Measurements from ENCODE around the gene DNAJC5G.
A peak's percentile ranks its signal among the peaks of the same experiment; 100 is the strongest.

DNAJC5G gene

DNA sequence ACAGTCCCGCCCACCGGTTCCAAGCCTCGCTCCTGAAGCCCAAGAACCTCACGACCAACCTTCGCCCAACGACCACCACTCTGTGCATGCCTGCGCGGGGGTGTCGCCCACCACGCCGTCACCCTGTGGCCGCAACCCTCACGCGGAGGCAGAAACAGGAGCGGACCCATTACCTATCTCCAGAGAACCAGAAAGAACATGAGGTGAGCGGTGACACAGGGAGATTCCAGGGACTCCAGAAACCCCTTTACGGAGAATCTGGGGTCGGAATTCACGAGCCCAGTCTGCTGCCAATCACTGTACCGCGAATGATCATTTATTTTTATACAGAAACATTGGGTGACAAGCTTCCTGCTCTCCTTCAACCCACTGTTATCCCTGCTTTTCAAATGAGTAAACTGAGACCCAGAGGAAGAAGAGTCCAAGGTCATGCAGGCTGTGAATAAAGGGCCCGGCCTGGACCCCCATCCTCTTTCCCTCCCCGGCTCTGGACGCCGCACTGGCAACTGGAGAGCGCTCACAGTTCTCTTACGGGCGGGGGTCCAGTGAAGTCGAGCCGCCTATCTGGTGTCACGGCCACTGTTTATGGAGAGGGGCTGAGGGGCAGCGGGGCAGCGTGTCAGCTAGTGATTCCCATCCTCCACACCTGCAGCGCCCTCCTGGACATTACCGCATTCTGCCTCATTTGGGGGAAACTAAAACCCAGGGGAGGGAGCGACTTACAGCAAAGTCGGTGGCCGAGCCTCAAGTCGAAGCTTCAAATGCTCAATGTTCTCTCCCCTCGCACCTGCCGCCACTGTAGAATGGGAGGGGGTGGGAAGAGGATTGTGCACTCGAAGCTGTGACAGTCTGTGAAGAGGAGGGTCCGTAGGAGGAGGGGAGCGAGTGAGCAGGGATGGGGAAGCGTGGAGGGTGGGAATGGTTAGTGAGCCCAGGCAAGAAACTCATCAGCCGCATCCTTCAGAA lies 11.7 kb upstream of the DNAJC5G start:
- H2BK15ac ChIP-seq (ENCODE audit: low read length): no peak overlapping the region
- no peaks in the 10 kb centered on the region for H3K79me1 ChIP-seq (ENCODE audit: low read depth, low read length)
- H2AK5ac ChIP-seq (ENCODE audit: low read depth, low read length): peak overlapping the region; percentile 61
- H3K18ac ChIP-seq (ENCODE audit: low read length): peak overlapping the region; percentile 87
- WGBS, 2 donors (ENCODE audit: extremely low coverage in 2 of 2, insufficient read length in 2 of 2, insufficient replicate concordance in 1 of 2): no CpG with 5 or more reads among the region's 46 CpGs
- no peak overlapping the region for H4K91ac ChIP-seq (ENCODE audit: low read depth, low read length, poor library complexity)
- H2BK120ac ChIP-seq (ENCODE audit: low read depth, low read length): no peak overlapping the region
- peaks cover 0 to 3% of the 10 kb centered on the region in 2 donors for H3K4me1 ChIP-seq (ENCODE audit: control insufficient read depth in 2 of 2, insufficient read depth in 1 of 2, low read depth in 1 of 2, low read length in 2 of 2)
- H2BK12ac ChIP-seq (ENCODE audit: low read length): no peak overlapping the region
- H3K27me3 ChIP-seq (ENCODE audit: control insufficient read depth in 3 of 3, insufficient read depth in 3 of 3, low read depth in 1 of 3, low read length in 3 of 3): peaks cover 38 to 95% (median 62%) of the 10 kb centered on the region in 3 experiments
- H3K9me3 ChIP-seq (replicated peaks in 1 of 2; ENCODE audit: control insufficient read depth in 2 of 2, insufficient read depth in 1 of 2, low read depth in 1 of 2, low read length in 2 of 2): peaks cover 0 to 2% of the 10 kb centered on the region in 2 donors
- H3K4me2 ChIP-seq (ENCODE audit: insufficient read depth, low read length, poor library complexity, severe bottlenecking): peak overlapping the region; percentile 87
- H3K4ac ChIP-seq (ENCODE audit: low read length): no peak overlapping the region
- peak overlapping the region; percentile 62 for H2BK5ac ChIP-seq (ENCODE audit: low read length)
- peak overlapping the region; percentile 85 for H2AFZ ChIP-seq (ENCODE audit: low read length)
- H3K14ac ChIP-seq (ENCODE audit: low read length): peak overlapping the region; percentile 47
- H3K4me3 ChIP-seq (ENCODE audit: low read length in 2 of 2): peak overlapping the region in 1 of 2 donors; percentile 80
- DNase-seq (ENCODE audit: low spot score): no peak
- H3K23ac ChIP-seq (ENCODE audit: low read depth, low read length, poor library complexity): peak overlapping the region; percentile 62
- H3K9ac ChIP-seq (ENCODE audit: low read depth, low read length, poor library complexity): peak overlapping the region; percentile 38
- no peaks in the 10 kb centered on the region for H3K36me3 ChIP-seq (replicated peaks in 1 of 2; ENCODE audit: control insufficient read depth in 2 of 2, insufficient read depth in 2 of 2, low read length in 2 of 2)
- no peak overlapping the region for H4K8ac ChIP-seq (ENCODE audit: low read depth, low read length)
- H3K27ac ChIP-seq (replicated peaks; ENCODE audit: low read length): no peak overlapping the region

DNA sequence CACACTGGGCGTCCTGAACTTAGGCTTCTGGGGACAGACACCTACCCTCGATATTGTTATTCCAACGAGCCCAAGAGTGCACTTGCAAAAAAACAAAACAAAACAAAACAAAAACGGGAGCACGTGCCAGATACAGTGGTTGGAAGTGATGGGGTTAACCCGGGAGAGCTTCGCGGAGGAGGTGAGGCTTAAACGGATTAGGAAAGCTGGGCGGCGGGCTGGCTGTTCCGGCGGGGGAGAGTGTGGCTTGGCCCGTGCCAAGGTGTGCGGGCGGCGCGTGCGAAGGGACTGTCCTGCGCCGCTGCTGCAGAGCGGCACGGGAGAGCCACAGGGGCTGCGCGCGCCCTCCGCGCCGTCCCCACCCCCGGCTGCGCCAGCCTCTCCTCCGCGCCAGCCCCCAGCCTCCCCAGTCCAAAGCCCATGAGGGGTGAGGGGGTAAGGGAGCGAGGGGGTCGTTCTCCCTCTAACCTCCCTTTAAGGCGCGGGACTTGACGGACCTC lies 10.9 kb upstream of the DNAJC5G start:
- Histone ChIP-seq H2AK5ac (ENCODE audit: low read depth, low read length) (no peak overlapping the region), H3K18ac (ENCODE audit: low read length) (peak overlapping the region; percentile 93), H3K79me1 (ENCODE audit: low read depth, low read length) (no peaks in the 10 kb centered on the region), H2BK15ac (ENCODE audit: low read length) (no peak overlapping the region), H4K91ac (ENCODE audit: low read depth, low read length, poor library complexity) (no peak overlapping the region), H2BK5ac (ENCODE audit: low read length) (no peak overlapping the region), H3K9ac (ENCODE audit: low read depth, low read length, poor library complexity) (peak overlapping the region; percentile 15), H3K9me3 (replicated peaks in 1 of 2; ENCODE audit: control insufficient read depth in 2 of 2, insufficient read depth in 1 of 2, low read depth in 1 of 2, low read length in 2 of 2) (peaks cover 0 to 2% of the 10 kb centered on the region in 2 donors), H4K8ac (ENCODE audit: low read depth, low read length) (no peak overlapping the region), H3K14ac (ENCODE audit: low read length) (no peak overlapping the region), H3K27ac (replicated peaks; ENCODE audit: low read length) (no peak overlapping the region), H2BK12ac (ENCODE audit: low read length) (no peak overlapping the region), H3K27me3 (ENCODE audit: control insufficient read depth in 3 of 3, insufficient read depth in 3 of 3, low read depth in 1 of 3, low read length in 3 of 3) (peaks cover 38 to 93% (median 62%) of the 10 kb centered on the region in 3 experiments), H3K4me2 (ENCODE audit: insufficient read depth, low read length, poor library complexity, severe bottlenecking) (peak overlapping the region; percentile 66), H2BK120ac (ENCODE audit: low read depth, low read length) (no peak overlapping the region), H3K4ac (ENCODE audit: low read length) (no peak overlapping the region), H3K4me1 (ENCODE audit: control insufficient read depth in 2 of 2, insufficient read depth in 1 of 2, low read depth in 1 of 2, low read length in 2 of 2) (peaks cover 0 to 3% of the 10 kb centered on the region in 2 donors), H3K36me3 (replicated peaks in 1 of 2; ENCODE audit: control insufficient read depth in 2 of 2, insufficient read depth in 2 of 2, low read length in 2 of 2) (no peaks in the 10 kb centered on the region), H3K23ac (ENCODE audit: low read depth, low read length, poor library complexity) (no peak overlapping the region), H3K4me3 (ENCODE audit: low read length in 2 of 2) (peak overlapping the region; percentile 32 to 74), H2AFZ (ENCODE audit: low read length) (peak overlapping the region; percentile 94)
- no peak for DNase-seq (ENCODE audit: low spot score)
- no CpG with 5 or more reads among the region's 38 CpGs for WGBS, 2 donors (ENCODE audit: extremely low coverage in 2 of 2, insufficient read length in 2 of 2, insufficient replicate concordance in 1 of 2)

- no peaks in the 10 kb centered on the region for H3K79me1 ChIP-seq (ENCODE audit: low read depth, low read length)
- peak; percentile 73 for DNase-seq (ENCODE audit: low spot score)
- H3K4me2 ChIP-seq (ENCODE audit: insufficient read depth, low read length, poor library complexity, severe bottlenecking): peak overlapping the region; percentile 66
- H3K14ac ChIP-seq (ENCODE audit: low read length): no peak overlapping the region
- H3K18ac ChIP-seq (ENCODE audit: low read length): peak overlapping the region; percentile 93
- H3K27ac ChIP-seq (replicated peaks; ENCODE audit: low read length): no peak overlapping the region
- no peak overlapping the region for H2BK120ac ChIP-seq (ENCODE audit: low read depth, low read length)
- H3K4me3 ChIP-seq (ENCODE audit: low read length in 2 of 2): peak overlapping the region; percentile 32 to 74
- peaks cover 0 to 2% of the 10 kb centered on the region in 2 donors for H3K9me3 ChIP-seq (replicated peaks in 1 of 2; ENCODE audit: control insufficient read depth in 2 of 2, insufficient read depth in 1 of 2, low read depth in 1 of 2, low read length in 2 of 2)
- no CpG with 5 or more reads among the region's 56 CpGs for WGBS, 2 donors (ENCODE audit: extremely low coverage in 2 of 2, insufficient read length in 2 of 2, insufficient replicate concordance in 1 of 2)
- H4K8ac ChIP-seq (ENCODE audit: low read depth, low read length): peak overlapping the region; percentile 29
- H3K36me3 ChIP-seq (replicated peaks in 1 of 2; ENCODE audit: control insufficient read depth in 2 of 2, insufficient read depth in 2 of 2, low read length in 2 of 2): no peaks in the 10 kb centered on the region
- no peak overlapping the region for H2BK5ac ChIP-seq (ENCODE audit: low read length)
- no peak overlapping the region for H3K23ac ChIP-seq (ENCODE audit: low read depth, low read length, poor library complexity)
- H3K9ac ChIP-seq (ENCODE audit: low read depth, low read length, poor library complexity): no peak overlapping the region
- H2AK5ac ChIP-seq (ENCODE audit: low read depth, low read length): no peak overlapping the region
- H2BK12ac ChIP-seq (ENCODE audit: low read length): no peak overlapping the region
- H2AFZ ChIP-seq (ENCODE audit: low read length): peak overlapping the region; percentile 94
- no peak overlapping the region for H3K4ac ChIP-seq (ENCODE audit: low read length)
- H4K91ac ChIP-seq (ENCODE audit: low read depth, low read length, poor library complexity): no peak overlapping the region
- peaks cover 0 to 3% of the 10 kb centered on the region in 2 donors for H3K4me1 ChIP-seq (ENCODE audit: control insufficient read depth in 2 of 2, insufficient read depth in 1 of 2, low read depth in 1 of 2, low read length in 2 of 2)
- H3K27me3 ChIP-seq (ENCODE audit: control insufficient read depth in 3 of 3, insufficient read depth in 3 of 3, low read depth in 1 of 3, low read length in 3 of 3): peaks cover 38 to 93% (median 58%) of the 10 kb centered on the region in 3 experiments
- no peak overlapping the region for H2BK15ac ChIP-seq (ENCODE audit: low read length)
These were observed 10.3 kb upstream of the DNAJC5G start for GRCh38 chr2:27264753-27265535.

DNA sequence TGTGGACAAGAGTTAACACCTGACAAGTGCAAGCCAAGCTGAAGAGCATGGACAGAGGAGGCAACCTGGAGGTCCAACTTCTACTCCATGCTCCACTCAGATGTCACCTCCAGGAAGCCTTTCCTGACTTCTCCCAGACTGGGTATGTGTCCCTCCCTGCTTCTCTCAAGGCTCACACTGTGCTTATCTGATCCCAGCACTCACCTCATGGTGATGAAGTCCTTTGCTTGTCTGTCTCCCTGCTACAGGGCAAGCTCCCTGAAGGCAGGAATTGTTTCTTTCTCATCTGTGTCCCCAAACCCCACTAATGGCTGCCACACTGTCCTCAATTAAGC lies 9.7 kb upstream of the DNAJC5G start:
- no peak for DNase-seq (ENCODE audit: low spot score)
- Histone ChIP-seq H3K4me1 (ENCODE audit: control insufficient read depth in 2 of 2, insufficient read depth in 1 of 2, low read depth in 1 of 2, low read length in 2 of 2) (peaks cover 0 to 3% of the 10 kb centered on the region in 2 donors), H3K9me3 (replicated peaks in 1 of 2; ENCODE audit: control insufficient read depth in 2 of 2, insufficient read depth in 1 of 2, low read depth in 1 of 2, low read length in 2 of 2) (peaks cover 0 to 2% of the 10 kb centered on the region in 2 donors), H3K23ac (ENCODE audit: low read depth, low read length, poor library complexity) (no peak overlapping the region), H2BK5ac (ENCODE audit: low read length) (no peak overlapping the region), H3K4me2 (ENCODE audit: insufficient read depth, low read length, poor library complexity, severe bottlenecking) (no peak overlapping the region), H4K8ac (ENCODE audit: low read depth, low read length) (no peak overlapping the region), H3K4ac (ENCODE audit: low read length) (no peak overlapping the region), H3K79me1 (ENCODE audit: low read depth, low read length) (no peaks in the 10 kb centered on the region), H2AFZ (ENCODE audit: low read length) (no peak overlapping the region), H2BK120ac (ENCODE audit: low read depth, low read length) (no peak overlapping the region), H3K4me3 (ENCODE audit: low read length in 2 of 2) (no peak overlapping the region), H2BK12ac (ENCODE audit: low read length) (no peak overlapping the region), H3K36me3 (replicated peaks in 1 of 2; ENCODE audit: control insufficient read depth in 2 of 2, insufficient read depth in 2 of 2, low read length in 2 of 2) (no peaks in the 10 kb centered on the region), H4K91ac (ENCODE audit: low read depth, low read length, poor library complexity) (no peak overlapping the region), H3K9ac (ENCODE audit: low read depth, low read length, poor library complexity) (no peak overlapping the region), H2AK5ac (ENCODE audit: low read depth, low read length) (no peak overlapping the region), H3K27me3 (ENCODE audit: control insufficient read depth in 3 of 3, insufficient read depth in 3 of 3, low read depth in 1 of 3, low read length in 3 of 3) (peaks cover 38 to 93% (median 53%) of the 10 kb centered on the region in 3 experiments), H3K14ac (ENCODE audit: low read length) (no peak overlapping the region), H2BK15ac (ENCODE audit: low read length) (no peak overlapping the region), H3K18ac (ENCODE audit: low read length) (no peak overlapping the region), H3K27ac (replicated peaks; ENCODE audit: low read length) (no peak overlapping the region)
